HG03378 (cell line): ENCODE data around the gene SEPSECS.

Experiments
- ATAC-seq: cut with Tn5 transposase; IDR thresholded peaks from one replicate; pipeline ENCODE4 v1.9.1; 2021; ENCODE audit warnings: mild to moderate bottlenecking, moderate library complexity; ENCODE audit not compliant: unreplicated experiment

SEPSECS gene

DNA sequence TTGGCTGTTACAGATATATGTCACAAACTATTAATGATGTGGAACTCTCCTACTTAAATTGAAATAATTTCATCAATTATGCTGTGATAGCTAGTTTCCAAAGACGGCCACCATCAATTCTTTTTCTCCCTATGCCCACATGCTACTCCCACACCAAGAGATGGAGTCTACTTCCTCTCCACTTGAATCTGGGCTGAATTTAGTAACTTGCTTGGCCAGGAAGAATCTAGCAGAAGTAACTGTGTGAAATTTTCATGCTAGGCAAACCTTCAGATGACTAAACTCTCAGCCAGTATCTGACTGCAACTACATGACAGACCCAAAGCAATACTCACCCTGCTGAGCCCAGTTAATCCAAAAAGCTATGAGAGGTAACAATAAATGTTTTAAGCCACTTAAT lies 3.2 kb downstream of the SEPSECS start:
- ATAC-seq: no peak

GRCh38 chr4:25155947-25156346 lies 4.3 kb downstream of the SEPSECS start:
- no peak for ATAC-seq

- no peak for ATAC-seq
Measured at GRCh38 chr4:25154594-25155265, 5.5 kb downstream of the SEPSECS start.

- no peak for ATAC-seq
Measured at GRCh38 chr4:25146076-25146475, 14.2 kb downstream of the SEPSECS start.

DNA sequence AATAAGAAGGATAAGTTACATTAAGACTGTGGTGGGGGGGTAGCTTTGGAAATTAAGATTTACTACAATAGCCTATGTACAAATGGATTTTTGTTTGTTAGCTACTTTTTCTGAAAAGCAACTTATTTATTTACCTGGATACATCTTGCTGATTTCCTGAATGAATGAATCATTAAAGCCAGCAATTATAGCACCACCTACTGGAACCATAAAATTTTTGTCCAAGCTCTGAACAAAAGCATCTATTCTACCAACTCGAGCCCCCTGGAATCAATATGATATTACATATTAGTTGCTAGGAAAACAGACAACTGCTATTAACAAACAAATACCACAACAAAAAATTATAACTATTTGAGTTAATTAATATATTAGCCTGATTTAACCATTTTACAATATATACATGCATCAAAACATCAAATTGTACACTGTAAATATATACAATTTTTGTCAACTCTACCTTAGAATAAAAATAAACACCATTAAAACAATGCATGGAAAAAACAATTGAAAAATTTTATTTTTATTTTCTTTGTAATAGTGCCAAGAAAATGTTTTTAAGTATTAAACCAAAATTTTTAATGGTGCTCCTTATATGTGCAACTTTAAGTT lies 15.3 kb downstream of the SEPSECS start:
- no peak for ATAC-seq

GRCh38 chr4:25142468-25142867 lies 17.8 kb downstream of the SEPSECS start:
- ATAC-seq: no peak

GRCh38 chr4:25141592-25141991 lies 18.7 kb downstream of the SEPSECS start:
- ATAC-seq: no peak

DNA sequence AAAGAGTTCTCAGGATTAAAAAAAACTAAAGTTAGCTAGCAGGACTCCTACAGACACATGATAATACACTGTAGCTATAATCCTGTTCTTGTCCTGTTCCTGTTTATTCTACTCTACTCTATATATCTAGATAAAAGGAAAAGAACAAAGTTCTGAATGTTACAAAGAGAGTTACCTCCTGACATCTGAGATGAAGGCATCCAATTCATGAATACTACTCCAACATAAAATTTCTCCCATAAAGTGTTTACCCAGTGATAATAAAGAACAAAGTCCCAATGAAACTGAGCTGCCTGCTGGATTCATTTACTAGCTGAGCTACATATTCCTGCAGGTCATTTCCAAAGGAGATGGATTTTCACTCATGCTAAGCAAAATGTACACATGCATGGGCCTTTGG lies 27.1 kb downstream of the SEPSECS start:
- ATAC-seq: no peak

DNA sequence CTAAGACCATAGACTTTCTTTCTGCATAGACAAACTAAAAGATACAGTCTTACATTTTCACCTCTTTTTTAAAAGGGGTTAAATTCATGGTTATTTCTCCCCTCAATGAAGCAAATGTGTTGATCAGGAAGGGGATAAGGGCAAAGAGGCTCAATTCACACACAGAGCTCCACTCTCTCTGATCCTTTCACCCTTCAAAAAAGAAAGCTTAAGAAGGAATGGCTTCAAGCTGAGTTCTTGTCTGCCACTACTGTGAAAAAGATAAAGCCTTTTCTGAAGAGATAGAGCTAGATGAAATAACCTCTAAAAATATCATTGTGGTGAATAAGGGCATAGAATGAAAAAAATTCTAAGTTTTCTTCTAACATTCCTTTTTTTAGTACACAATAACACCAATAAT lies 28.3 kb downstream of the SEPSECS start:
- ATAC-seq: no peak

- ATAC-seq: no peak
Measured at GRCh38 chr4:25131381-25131780, 28.9 kb downstream of the SEPSECS start.

GRCh38 chr4:25129917-25130316 lies 30.3 kb downstream of the SEPSECS start:
- no peak for ATAC-seq

GRCh38 chr4:25128671-25129070 lies 31.6 kb downstream of the SEPSECS start:
- peak; percentile 42 for ATAC-seq

GRCh38 chr4:25123236-25123635 lies 37.0 kb downstream of the SEPSECS start:
- peak; percentile 99 for ATAC-seq

DNA sequence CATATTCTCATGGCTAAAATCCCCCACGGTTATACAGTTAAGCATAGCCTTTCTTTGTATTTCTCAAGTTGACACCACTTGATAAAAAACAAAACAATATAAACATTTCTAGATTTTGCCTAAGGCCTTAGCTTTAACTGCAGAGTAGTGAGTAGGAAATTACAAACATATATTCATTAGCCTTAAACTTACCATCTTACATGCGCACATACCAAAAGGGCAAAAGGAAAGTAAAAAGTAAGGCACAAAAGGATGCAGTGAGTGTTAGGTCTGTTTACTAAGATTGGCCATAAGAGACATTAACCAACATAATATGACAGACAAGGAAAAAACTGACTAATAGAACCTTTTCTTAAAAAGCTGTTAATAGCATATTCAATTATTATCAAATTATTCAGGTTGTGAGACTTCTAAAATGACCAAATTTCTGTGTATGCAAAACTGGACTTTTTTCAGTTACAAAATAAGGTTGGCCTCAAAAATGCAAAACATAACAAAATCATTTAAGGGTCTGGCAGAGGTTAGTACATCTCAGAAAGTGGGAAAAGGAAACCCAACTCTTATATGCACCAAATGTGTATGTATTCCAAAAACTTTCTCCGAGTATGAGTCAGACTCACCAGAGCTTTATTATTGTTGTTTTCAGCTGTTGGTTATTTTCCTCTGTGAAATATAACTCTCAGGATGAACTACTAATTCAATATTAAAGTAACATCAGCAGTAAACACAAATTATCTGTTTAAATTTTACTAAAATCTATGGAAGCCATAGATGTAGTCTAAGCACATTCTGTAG lies 39.9 kb downstream of the SEPSECS start:
- ATAC-seq: no peak

DNA sequence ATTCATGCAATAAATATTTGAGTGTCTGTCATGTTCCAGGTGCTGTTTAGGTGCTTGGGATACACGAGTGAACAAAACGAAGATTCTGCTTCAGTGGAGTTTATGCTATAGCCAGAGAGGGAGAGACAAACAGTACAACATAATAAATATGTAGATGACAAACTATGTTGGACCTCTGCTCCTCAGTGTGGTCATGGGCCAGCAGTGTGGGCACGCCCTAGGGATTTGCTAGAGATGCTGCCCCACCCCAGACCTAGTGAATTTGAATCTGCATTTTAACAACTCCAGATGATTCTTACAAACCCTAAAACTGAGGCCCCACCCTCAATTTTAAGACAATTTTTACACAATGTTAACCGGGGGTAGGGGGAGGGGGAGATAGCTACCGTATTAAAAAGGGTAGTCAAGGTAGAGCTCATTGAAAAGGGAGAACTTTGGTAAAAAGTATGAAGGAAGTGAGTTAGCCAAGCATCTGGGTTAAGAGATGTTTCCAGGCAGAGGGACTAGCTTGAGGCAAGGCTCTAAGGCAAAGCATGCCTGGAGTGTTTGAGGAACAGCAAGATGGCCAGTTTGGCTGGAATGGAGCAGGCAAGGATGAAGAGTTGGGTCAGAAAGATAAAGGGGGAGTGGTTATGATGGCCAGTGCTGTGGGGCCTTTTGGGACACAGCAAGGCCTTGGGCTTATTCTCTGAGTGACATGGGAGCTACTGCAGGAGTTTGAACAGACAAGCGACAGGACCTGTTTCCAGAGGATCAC lies 42.4 kb downstream of the SEPSECS start:
- no peak for ATAC-seq

DNA sequence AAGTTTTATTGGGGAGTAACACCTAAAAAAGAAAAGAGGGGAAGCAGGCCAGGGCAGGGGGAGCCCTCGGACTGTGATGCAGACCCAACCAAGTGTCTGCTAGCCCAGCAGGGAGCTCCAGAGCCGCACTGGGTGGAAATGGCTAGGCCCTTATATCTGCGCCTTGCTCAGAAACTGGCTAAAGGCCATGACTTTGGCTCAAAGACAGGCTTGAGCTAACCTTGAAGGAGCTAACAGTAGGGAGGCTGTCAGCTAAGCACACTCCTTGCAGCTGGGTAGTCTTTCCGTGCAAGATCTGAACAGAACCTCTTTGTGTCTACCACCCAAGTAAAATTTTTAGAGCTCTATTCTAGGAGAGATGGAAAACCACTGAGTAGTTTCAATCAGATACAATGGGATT lies 43.0 kb downstream of the SEPSECS start:
- ATAC-seq: no peak

- no peak for ATAC-seq
Measured at GRCh38 chr4:25113915-25114904, 46.0 kb downstream of the SEPSECS start.

GRCh38 chr4:25112995-25113380 lies 47.3 kb downstream of the SEPSECS start:
- ATAC-seq: no peak

DNA sequence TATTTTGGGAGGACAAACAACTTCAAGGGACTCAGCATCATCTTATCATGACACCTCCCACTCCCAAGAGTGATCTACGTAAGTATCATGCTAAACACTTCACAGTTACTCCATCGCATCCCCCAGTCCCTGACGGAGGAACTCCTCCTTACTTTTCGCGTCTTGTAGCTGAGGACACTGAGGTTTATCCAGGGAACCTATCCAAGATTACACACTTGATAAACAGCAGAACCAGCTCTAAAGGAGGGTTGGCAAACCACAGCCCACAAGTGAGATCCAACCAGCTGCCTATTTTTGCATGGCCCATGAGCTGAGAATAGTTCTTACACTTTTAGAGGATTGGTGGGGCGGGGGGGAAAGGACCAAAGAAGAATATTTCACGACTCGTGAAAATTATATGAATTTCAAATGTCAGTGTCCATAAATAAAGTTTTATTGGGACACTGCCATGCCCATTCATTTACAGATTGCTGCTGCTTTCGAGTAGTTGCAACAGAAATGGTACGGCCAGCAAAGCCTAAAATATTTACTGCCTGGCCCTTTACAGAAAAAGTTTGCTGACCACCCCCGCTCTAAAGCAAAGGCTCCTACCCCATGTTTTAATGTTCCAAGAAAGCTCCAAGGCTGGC lies 47.8 kb downstream of the SEPSECS start:
- no peak for ATAC-seq
